HG03108 (cell line): ENCODE results near the gene SPINT1.

Source experiments
- ATAC-seq: cut with Tn5 transposase; IDR thresholded peaks from one replicate; pipeline ENCODE4 v1.9.1; 2021; ENCODE audit warnings: moderate library complexity; ENCODE audit not compliant: unreplicated experiment

The SPINT1 gene, protein sequence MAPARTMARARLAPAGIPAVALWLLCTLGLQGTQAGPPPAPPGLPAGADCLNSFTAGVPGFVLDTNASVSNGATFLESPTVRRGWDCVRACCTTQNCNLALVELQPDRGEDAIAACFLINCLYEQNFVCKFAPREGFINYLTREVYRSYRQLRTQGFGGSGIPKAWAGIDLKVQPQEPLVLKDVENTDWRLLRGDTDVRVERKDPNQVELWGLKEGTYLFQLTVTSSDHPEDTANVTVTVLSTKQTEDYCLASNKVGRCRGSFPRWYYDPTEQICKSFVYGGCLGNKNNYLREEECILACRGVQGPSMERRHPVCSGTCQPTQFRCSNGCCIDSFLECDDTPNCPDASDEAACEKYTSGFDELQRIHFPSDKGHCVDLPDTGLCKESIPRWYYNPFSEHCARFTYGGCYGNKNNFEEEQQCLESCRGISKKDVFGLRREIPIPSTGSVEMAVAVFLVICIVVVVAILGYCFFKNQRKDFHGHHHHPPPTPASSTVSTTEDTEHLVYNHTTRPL

DNA sequence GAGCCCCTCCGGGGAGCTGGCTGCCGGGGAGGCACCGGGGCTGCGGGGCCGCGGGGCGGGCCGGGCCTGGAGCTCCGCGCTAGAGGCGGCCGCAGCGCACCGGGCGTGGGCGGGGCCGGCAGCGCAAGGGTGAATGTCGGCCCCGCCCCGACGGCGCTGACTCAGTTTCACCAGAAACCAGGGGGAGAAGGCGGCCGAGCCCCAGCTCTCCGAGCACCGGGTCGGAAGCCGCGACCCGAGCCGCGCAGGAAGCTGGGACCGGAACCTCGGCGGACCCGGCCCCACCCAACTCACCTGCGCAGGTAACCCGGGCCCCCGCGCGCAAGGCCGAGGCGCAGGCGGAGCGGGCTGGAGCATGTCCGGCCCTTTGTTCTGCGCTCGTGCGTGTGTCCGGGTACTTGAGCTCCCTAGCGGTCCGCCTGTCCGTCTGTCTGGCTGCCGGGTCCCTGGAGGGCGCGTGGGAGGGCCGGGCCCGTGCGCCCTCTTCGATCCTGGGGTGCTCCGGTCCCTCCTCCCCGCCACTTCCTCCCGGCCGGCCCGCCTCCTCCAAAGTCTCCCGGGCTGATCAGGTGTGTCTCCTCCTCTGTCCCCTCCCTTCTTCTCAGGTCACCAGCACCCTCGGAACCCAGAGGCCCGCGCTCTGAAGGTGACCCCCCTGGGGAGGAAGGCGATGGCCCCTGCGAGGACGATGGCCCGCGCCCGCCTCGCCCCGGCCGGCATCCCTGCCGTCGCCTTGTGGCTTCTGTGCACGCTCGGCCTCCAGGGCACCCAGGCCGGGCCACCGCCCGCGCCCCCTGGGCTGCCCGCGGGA lies at the start of gene SPINT1:
Gene SPINT1 (plus strand): TSS at position 164 of the 811 bp plus-strand sequence. CDS start 507 bp downstream, at position 671.
- ATAC-seq: no peak

GRCh38 chr15:40796041-40796440 lies 47.8 kb upstream of the SPINT1 start:
- no peak for ATAC-seq

DNA sequence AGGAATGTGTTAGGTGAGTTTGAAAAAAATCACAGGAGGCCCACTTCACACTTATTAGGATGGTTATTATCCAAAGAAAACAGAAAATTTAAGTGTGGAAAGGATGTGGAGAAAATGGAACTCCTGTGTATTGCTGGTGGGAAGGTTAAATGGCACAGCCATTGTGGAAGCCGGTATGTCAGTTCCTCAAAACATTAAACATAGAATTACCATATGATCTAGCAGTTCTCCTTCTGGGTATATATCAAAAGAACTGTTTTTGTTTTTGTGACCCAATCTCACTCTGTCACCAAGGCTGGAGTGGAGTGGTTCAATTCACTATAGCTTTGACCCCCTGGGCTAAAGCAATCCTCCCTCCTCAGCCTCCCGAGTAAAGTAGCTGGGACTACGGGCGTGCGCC lies 47.3 kb upstream of the SPINT1 start:
- no peak for ATAC-seq

DNA sequence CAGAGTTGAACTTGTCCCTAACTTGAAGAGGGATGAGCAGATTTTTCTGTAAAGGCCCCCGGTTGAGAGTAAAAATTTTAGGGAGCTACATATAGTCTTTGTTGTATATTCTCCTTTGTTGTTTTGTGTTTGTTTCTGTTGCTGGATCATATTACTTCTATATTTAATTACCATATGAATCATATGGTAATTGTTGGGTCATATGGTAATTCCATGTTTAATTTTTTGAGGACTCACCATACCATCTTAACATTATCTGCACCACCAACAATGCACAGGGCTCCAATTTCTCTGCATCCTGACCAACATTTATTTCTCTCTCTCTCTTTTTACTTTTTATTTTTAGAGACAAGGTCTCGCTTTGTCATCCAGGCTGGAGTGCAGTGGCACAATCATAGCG lies 44.3 kb upstream of the SPINT1 start:
- no peak for ATAC-seq

DNA sequence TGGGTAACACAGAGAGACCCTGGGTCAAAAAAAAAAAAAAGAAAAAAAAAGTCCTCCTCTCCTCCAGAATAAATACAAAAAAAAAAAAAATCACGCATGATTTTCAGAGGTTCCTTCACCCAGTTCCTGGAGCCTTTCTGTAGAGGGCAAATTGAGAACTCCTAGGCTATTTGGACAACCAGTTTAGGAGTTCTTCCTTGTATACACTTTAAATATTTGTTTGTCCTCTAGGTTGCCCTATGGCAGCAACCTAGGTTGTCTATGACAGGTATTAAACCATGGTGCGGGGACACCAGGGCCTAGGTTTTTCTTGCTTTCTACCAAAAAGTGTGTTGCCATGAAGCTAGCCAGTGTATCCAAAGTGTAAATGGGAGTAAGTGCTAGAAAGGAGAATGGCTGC lies 40.8 kb upstream of the SPINT1 start:
- ATAC-seq: no peak

DNA sequence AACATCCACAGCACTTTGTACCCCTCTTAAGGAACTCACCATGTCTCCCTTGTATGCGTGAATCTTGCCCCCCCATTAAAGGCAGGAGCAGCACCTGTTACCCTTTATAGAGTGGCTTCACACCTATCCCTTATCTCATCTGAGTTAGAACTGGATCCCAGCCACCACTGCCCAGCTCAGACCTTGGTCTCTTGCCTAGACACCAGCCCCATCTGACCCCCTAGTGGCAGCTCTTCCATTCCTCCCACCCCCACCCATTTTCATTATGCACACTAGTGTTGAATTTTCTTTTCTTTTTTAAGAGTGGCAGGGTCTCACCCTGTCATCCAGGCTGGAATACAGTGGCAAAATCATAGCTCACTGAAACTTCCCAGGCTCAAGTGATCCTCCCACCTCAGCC lies 40.2 kb upstream of the SPINT1 start:
- no peak for ATAC-seq

- no peak for ATAC-seq
These were observed 37.2 kb upstream of the SPINT1 start for GRCh38 chr15:40806672-40807027.

DNA sequence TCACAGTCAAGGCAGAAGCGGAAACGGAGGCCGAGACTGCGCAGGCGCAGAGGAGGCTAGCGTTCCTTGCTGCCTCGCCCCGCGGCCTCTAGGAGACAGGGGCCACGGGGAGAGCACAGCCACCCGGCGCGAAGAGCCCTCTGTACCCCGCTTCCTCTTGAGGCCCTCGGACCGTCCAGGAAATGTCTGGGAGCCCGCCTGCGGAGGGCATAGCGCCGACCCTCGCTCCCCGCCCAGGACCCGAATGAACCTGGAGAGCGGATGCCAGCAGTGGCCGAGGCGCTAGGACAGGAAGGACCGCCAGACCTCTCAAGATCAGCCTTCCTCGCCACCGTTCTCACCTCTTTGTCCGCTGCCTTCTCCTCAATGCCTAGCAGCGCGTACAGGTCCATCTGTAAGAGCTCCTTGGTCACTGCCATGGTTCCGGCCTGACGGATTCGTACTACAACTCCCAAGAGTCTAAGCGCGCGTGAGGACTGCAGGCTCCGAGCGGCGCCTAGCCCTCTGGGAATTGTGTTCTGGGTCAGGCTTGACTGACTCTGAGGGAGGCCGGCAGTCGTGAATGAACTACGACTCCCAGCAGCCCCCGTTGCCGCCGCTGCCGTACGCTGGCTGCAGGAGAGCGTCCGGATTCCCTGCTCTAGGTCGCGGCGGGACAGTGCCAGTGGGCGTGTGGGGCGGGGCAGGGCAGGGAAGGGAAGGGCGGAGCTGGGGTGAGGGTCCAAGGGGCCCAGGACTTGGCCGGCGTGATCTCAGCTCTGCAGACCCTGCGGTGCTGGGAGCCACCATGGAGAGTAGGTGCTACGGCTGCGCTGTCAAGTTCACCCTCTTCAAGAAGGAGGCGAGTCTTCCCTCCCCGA lies 36.6 kb upstream of the SPINT1 start, which contains the start of the genes DNAJC17 and ZFYVE19:
Gene DNAJC17 (minus strand): TSS at position 446 of the 860 bp plus-strand sequence. CDS start 27 bp downstream, at position 419.
Gene ZFYVE19 (plus strand): TSS at position 62 of the 860 bp plus-strand sequence. CDS start 501 bp downstream, at position 563.
- ATAC-seq: peak; percentile 91

GRCh38 chr15:40807888-40808461 lies 35.9 kb upstream of the SPINT1 start:
- no peak for ATAC-seq

GRCh38 chr15:40808861-40809450 lies 34.9 kb upstream of the SPINT1 start:
- ATAC-seq: no peak

GRCh38 chr15:40812721-40813425 lies 31.0 kb upstream of the SPINT1 start:
- no peak for ATAC-seq

GRCh38 chr15:40815042-40815698 lies 28.7 kb upstream of the SPINT1 start:
- no peak for ATAC-seq

DNA sequence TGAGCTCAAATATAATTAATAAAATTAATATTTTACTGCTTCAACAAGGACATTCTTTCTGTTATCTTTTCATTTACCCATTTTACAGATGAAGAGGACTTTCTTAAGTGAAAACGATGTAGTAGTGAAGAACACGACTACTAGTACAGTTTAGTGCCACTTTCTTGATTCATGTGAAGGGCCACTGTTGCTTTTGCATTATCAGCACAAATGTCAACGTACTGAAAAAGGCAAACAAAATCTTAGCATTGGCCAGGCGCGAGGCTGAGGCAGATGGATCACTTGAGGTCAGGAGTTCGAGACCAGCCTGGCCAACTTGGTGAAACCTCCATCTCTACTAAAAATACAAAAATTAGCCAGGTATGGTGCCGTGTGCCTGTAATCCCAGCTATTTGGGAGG lies 24.8 kb upstream of the SPINT1 start:
- ATAC-seq: no peak

GRCh38 chr15:40821195-40821594 lies 22.7 kb upstream of the SPINT1 start:
- no peak for ATAC-seq

GRCh38 chr15:40823572-40824343 lies 20.1 kb upstream of the SPINT1 start:
- no peak for ATAC-seq

DNA sequence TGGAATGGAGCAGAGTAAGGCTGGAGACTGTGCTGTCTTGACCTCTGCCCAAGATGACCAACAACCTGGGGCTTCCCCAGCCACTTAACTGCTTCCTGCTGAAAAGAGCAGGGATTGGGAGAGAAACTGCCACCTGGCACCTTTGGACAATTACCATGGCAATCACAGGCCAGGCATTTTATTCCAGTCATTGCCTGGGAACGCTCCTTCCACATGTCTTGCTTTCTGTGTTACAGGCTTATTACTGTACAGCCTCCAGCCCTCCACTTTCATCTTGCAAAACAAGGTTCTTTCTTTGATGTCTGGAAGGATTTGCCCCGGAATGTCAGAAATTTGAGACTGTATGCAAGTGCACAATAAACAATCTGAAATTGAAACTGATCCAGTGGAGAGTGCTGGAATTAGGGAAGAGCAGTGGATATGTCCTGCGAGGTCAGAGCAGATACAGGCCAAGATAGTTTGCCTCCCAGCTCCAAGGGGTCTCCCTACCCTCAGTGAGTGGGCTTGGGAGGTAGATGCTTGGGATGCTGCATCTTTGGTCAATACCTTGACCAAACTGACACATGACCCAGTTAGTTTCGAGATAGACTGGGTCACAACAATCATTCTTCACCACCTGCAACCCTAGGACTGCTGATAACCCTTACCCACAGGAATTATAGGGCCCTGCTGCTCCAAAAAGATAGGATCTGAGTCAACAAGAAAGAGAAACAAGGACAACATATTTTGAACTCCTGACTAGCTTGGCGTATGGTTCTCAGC lies 18.0 kb upstream of the SPINT1 start:
- ATAC-seq: no peak

DNA sequence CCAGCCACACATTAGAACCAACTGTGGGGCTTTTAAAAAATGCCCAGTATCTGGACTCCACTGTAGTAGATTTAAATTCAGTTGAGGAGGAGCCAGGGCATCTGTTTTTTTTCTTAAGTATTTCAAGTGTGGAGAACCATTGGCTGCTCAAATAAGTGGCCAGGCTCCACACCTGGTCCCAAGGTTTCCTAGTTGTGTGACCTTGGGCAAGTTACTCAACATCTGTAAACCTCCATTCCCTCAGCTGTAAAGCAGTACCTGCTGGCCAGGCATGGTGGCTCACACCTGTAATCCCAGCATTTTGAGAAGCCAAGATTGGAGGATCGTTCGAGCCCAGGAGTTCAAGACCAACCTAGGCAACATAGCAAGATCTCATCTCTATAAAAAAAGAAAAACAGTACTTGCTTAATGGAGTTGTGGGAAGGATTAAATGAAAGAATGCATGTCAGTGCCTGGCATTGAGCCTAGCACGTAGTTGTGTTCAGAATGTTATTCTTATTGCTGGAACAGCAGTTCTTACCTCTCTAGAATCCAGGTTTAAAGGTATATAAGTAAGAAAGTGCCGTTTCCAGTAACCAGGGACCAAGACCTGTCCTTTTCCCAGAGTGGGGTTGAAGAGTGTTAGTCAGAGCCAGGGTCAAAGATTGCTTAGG lies 17.3 kb upstream of the SPINT1 start:
- ATAC-seq: no peak
